Upper lobe of left lung (tissue), 6 donors: ENCODE measurements around the gene ATOSA. TPM values are rescaled to one million over a fixed set of nuclear protein-coding genes. Genes with fewer than 3 reads are reported as not detected.

Experiments
- ATAC-seq, 2 donors: fragments of 200-7000 bp; cut with Tn5 transposase; one replicate each; pipeline ENCODE4 v1.9.1; 2022; ENCODE audit warnings: mild to moderate bottlenecking in 2 of 2, moderate library complexity in 2 of 2; ENCODE audit not compliant: low FRiP score in 2 of 2
- DNase-seq, 2 donors: peaks; one replicate each; pipeline ENCODE4 v3.0.0-alpha.2; 2019 to 2020
- H3K27ac ChIP-seq, 4 donors: fragments of 200-600 bp; sonication (generic); one replicate each; pipeline ENCODE4 v1.5.1; 2016 to 2019
- H3K27me3 ChIP-seq, 4 donors: fragments of 200-600 bp; sonication (generic); one replicate each; pipeline ENCODE4 v1.5.1; 2017 to 2019
- H3K36me3 ChIP-seq, 4 donors: fragments of 200-600 bp; sonication (generic); one replicate each; pipeline ENCODE4 v1.5.1; 2016 to 2019
- H3K4me1 ChIP-seq, 4 donors: fragments of 200-600 bp; sonication (generic); one replicate each; pipeline ENCODE4 v1.5.1; 2018 to 2019
- H3K4me3 ChIP-seq, 4 donors: fragments of 200-600 bp; sonication (generic); one replicate each; pipeline ENCODE4 v1.5.1; 2017 to 2019; ENCODE audit warnings: mild to moderate bottlenecking in 2 of 4, moderate library complexity in 1 of 4
- H3K9me3 ChIP-seq, 4 donors: fragments of 200-600 bp; sonication (generic); one replicate each; pipeline ENCODE4 v1.5.1; 2018 to 2019
- CTCF ChIP-seq, 6 experiments: fragments of 450-650 bp in 4 of 6; fragments of 200-600 bp in 2 of 6; sonication (generic) in 2 of 6; IDR thresholded peaks; one replicate each; pipeline ENCODE4 v1.5.1; 2016 to 2019; ENCODE audit warnings: antibody characterized with exemption in 6 of 6
- EP300 ChIP-seq, 4 donors: sonication (generic); formaldehyde crosslinking; IDR thresholded peaks; one replicate each; pipeline ENCODE4 v1.5.1; 2017; ENCODE audit warnings: antibody characterized with exemption in 4 of 4, control low read depth in 2 of 4
- POLR2A ChIP-seq, 4 donors: fragments of 450-650 bp; IDR thresholded peaks; one replicate each; pipeline ENCODE4 v1.5.1; 2016 to 2017; ENCODE audit warnings: antibody characterized with exemption in 4 of 4, mild to moderate bottlenecking in 2 of 4
- POLR2AphosphoS5 ChIP-seq, 2 donors: sonication (generic); formaldehyde crosslinking; IDR thresholded peaks; one replicate each; pipeline ENCODE4 v1.5.1; 2017; ENCODE audit warnings: antibody characterized with exemption in 2 of 2
- WGBS, 2 donors: methylation state at CpG; one replicate each; pipeline ENCODE4 v1.1.5; 2017 to 2018; 5-methylcytosine and 5-hydroxymethylcytosine counted together
- total RNA-seq, 6 donors: library from RNA; depleted of rRNA in 4 of 6; stranded (reverse); fragments of >200 nt in 4 of 6; gene quantifications; one replicate each; pipeline versions ENCODE4 v1.1.0 to v1.2.1, GENCODE V29; 2016 to 2021
- donor health status: DM: no; HTN: no; CAD: no; lungs with moderate emphysema.
- donor health status: DM: no; HTN: yes; CAD: no; lungs with severe emphysema.

ATOSA gene
- total RNA-seq, 6 donors from 2014 or later, result 30.8 to 115 (median 45.4) TPM

GRCh38 chr15:52657338-52657737 lies 21.9 kb downstream of the ATOSA start:
- Histone ChIP-seq H3K9me3 (no peaks in the 10 kb centered on the region), H3K27ac (peak overlapping the region in 3 of 4 donors; percentile 46 to 58 (median 50)), H3K4me1 (peaks cover 26 to 46% (median 34%) of the 10 kb centered on the region in 4 donors), H3K27me3 (no peaks in the 10 kb centered on the region), H3K4me3 (no peak overlapping the region), H3K36me3 (peaks cover 0 to 39% (median 3%) of the 10 kb centered on the region in 4 donors)
- TF ChIP-seq POLR2AphosphoS5 (IDR thresholded peaks at IDR 0.05) (no peak), CTCF (IDR thresholded peaks at IDR 0.05) (no peak), POLR2A (IDR thresholded peaks at IDR 0.05) (no peak)
- peak in 1 of 2 donors; percentile 75 for ATAC-seq
- DNase-seq, result no peak
- 64 to 65% methylated on average over 1 of the region's 1 CpG for WGBS, 2 donors

- peaks cover 0 to 33% (median 3%) of the 10 kb centered on the region in 4 donors for H3K36me3 ChIP-seq
- no peaks in the 10 kb centered on the region for H3K9me3 ChIP-seq
- DNase-seq (no peak), ATAC-seq (no peak)
- TF ChIP-seq EP300 (IDR thresholded peaks at IDR 0.05), result no peak
- peak overlapping the region in 3 of 4 donors; percentile 43 to 58 (median 46) for H3K27ac ChIP-seq
- H3K4me3 ChIP-seq, result no peak overlapping the region
- peaks cover 31 to 48% (median 39%) of the 10 kb centered on the region in 4 donors for H3K4me1 ChIP-seq
- no peaks in the 10 kb centered on the region for H3K27me3 ChIP-seq
Observed at GRCh38 chr15:52656412-52656811, 22.8 kb downstream of the ATOSA start.

GRCh38 chr15:52653431-52653964 lies 25.7 kb downstream of the ATOSA start:
- Histone ChIP-seq H3K4me3 (no peak overlapping the region), H3K9me3 (no peaks in the 10 kb centered on the region), H3K36me3 (peaks cover 0 to 19% (median 0%) of the 10 kb centered on the region in 4 donors), H3K4me1 (peaks cover 31 to 49% (median 45%) of the 10 kb centered on the region in 4 donors), H3K27ac (peak overlapping the region; percentile 45 to 82 (median 62)), H3K27me3 (no peaks in the 10 kb centered on the region)
- WGBS, 2 donors, result 58 to 67% methylated on average over 5 of the region's 5 CpGs
- peak in 1 of 2 donors; percentile 14 for ATAC-seq
- no peak for TF ChIP-seq CTCF (IDR thresholded peaks at IDR 0.05)
- no peak for TF ChIP-seq POLR2AphosphoS5 (IDR thresholded peaks at IDR 0.05)
- TF ChIP-seq EP300 (IDR thresholded peaks at IDR 0.05), result no peak
- no peak for TF ChIP-seq POLR2A (IDR thresholded peaks at IDR 0.05)
- no peak for DNase-seq

GRCh38 chr15:52652984-52653383 lies 26.2 kb downstream of the ATOSA start:
- Histone ChIP-seq H3K9me3 (no peaks in the 10 kb centered on the region), H3K27me3 (no peaks in the 10 kb centered on the region), H3K4me1 (peaks cover 31 to 46% (median 42%) of the 10 kb centered on the region in 4 donors), H3K36me3 (peaks cover 0 to 16% (median 0%) of the 10 kb centered on the region in 4 donors), H3K27ac (peak overlapping the region; percentile 45 to 82 (median 62)), H3K4me3 (no peak overlapping the region)
- TF ChIP-seq POLR2A (IDR thresholded peaks at IDR 0.05) (no peak), EP300 (IDR thresholded peaks at IDR 0.05) (no peak), POLR2AphosphoS5 (IDR thresholded peaks at IDR 0.05) (no peak), CTCF (IDR thresholded peaks at IDR 0.05) (no peak)
- DNase-seq (no peak), ATAC-seq (peak in 1 of 2 donors; percentile 48)
- WGBS, 2 donors, result 41 to 56% methylated on average over 5 of the region's 5 CpGs

GRCh38 chr15:52652286-52652685 lies 26.9 kb downstream of the ATOSA start:
- peak overlapping the region in 2 of 4 donors; percentile 15 to 26 for H3K4me3 ChIP-seq
- no peak for DNase-seq
- peak overlapping the region in 3 of 4 donors; percentile 15 to 82 (median 73) for H3K27ac ChIP-seq
- no peak for ATAC-seq
- H3K27me3 ChIP-seq, result no peaks in the 10 kb centered on the region
- 30 to 47% methylated on average over 1 of the region's 1 CpG for WGBS, 2 donors
- H3K36me3 ChIP-seq, result peaks cover 0 to 9% (median 0%) of the 10 kb centered on the region in 4 donors
- no peaks in the 10 kb centered on the region for H3K9me3 ChIP-seq
- no peak for TF ChIP-seq POLR2A (IDR thresholded peaks at IDR 0.05)
- no peak for TF ChIP-seq POLR2AphosphoS5 (IDR thresholded peaks at IDR 0.05)
- TF ChIP-seq CTCF (IDR thresholded peaks at IDR 0.05), result no peak
- TF ChIP-seq EP300 (IDR thresholded peaks at IDR 0.05), result no peak
- H3K4me1 ChIP-seq, result peaks cover 27 to 39% (median 38%) of the 10 kb centered on the region in 4 donors
